ENCODE measurements around the gene OR10G4. TPM values are rescaled to one million over a fixed set of nuclear protein-coding genes. Genes with fewer than 3 reads are reported as not detected.
A peak's percentile ranks its signal among the peaks of the same experiment; 100 is the strongest.

OR10G4 gene, protein sequence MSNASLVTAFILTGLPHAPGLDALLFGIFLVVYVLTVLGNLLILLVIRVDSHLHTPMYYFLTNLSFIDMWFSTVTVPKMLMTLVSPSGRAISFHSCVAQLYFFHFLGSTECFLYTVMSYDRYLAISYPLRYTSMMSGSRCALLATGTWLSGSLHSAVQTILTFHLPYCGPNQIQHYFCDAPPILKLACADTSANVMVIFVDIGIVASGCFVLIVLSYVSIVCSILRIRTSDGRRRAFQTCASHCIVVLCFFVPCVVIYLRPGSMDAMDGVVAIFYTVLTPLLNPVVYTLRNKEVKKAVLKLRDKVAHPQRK
- total RNA-seq (2021; fragmentation: NEBNext Ultra II Directional; extraction: Animal tissue kit (Norgen Biotek cat#: 25700)) (not detected in 2 replicates), polyA plus RNA-seq (2011; rRNA removed) (0.14 TPM in 1 of 2 replicates, not detected in the other), polyA minus RNA-seq (2011; rRNA and poly(A)+ RNA removed) (0.22 and 0.78 TPM in 2 replicates)
- polyA plus RNA-seq (2011; cell fraction: cytosol; rRNA removed): not detected
- 0.46 TPM for polyA plus RNA-seq (2011; cell fraction: nucleus; rRNA removed)
- polyA plus RNA-seq (2012, experiment 1 of 2): not detected in 4 replicates
- polyA plus RNA-seq (2012, experiment 2 of 2): not detected
- polyA plus RNA-seq (2013, experiment 1 of 2): not detected
- 0.04 TPM for polyA plus RNA-seq (2013, experiment 2 of 2)
- not detected for polyA minus RNA-seq (2011; cell fraction: cytosol; rRNA and poly(A)+ RNA removed)
- polyA minus RNA-seq (2011; cell fraction: nucleus; rRNA and poly(A)+ RNA removed): 0.20 TPM
- long read RNA-seq, experiment 1: 0 reads
- long read RNA-seq, experiment 2: 0 reads

- Histone ChIP-seq H3K79me1 (ENCODE audit: low read depth, low read length) (no peaks in the 10 kb centered on the region), H3K27ac (ENCODE audit: low read depth, low read length) (no peak within 1 kb of the TSS), H2BK12ac (ENCODE audit: low read depth, low read length) (no peak within 1 kb of the TSS), H3K4me2 (ENCODE audit: insufficient read depth in 1 of 2, low read depth in 2 of 2, low read length in 2 of 2) (no peak within 1 kb of the TSS), H3K18ac (ENCODE audit: extremely low read depth, low read length) (no peak within 1 kb of the TSS), H2BK15ac (ENCODE audit: low read length) (no peak within 1 kb of the TSS), H3K23ac (ENCODE audit: insufficient read length) (no peak within 1 kb of the TSS), H3K9ac (replicated peaks in 1 of 4; ENCODE audit: extremely low read depth in 1 of 4, low read depth in 3 of 4, low read length in 3 of 4) (no peak within 1 kb of the TSS), H2AFZ (ENCODE audit: low read length) (peak within 1 kb of the TSS; percentile 61; the same call in 1 of the 2 replicates), H3K9me3 (ENCODE audit: insufficient read depth in 2 of 2, low read depth in 1 of 2, low read length in 1 of 2) (no peaks in the 10 kb centered on the region), H4K8ac (ENCODE audit: extremely low read depth, insufficient read depth, low read length) (no peak within 1 kb of the TSS), H3K56ac (replicated peaks; ENCODE audit: insufficient read length, low read depth, low read length) (no peak within 1 kb of the TSS), H3K14ac (ENCODE audit: insufficient read length) (no peak within 1 kb of the TSS), H3K4me1 (replicated peaks in 1 of 4; ENCODE audit: control insufficient read depth in 3 of 4, insufficient read depth in 4 of 4, low read length in 3 of 4) (no peaks in the 10 kb centered on the region), H2BK20ac (ENCODE audit: low read length) (no peak within 1 kb of the TSS), H3K23me2 (ENCODE audit: low read depth, low read length) (no peaks in the 10 kb centered on the region), H4K91ac (replicated peaks; ENCODE audit: insufficient read length, low read length) (no peak within 1 kb of the TSS), H3K4me3 (ENCODE audit: extremely low read depth in 1 of 4, insufficient read depth in 2 of 4, low read depth in 3 of 4, low read length in 4 of 4) (no peak within 1 kb of the TSS), H2BK5ac (ENCODE audit: low read depth, low read length) (no peak within 1 kb of the TSS), H3K27me3 (replicated peaks in 1 of 4; ENCODE audit: control insufficient read depth in 3 of 4, extremely low read depth in 1 of 4, insufficient read depth in 3 of 4, low read length in 3 of 4) (no peaks in the 10 kb centered on the region), H3K79me2 (ENCODE audit: control insufficient read depth in 1 of 2, insufficient read depth in 2 of 2, low read length in 2 of 2) (no peaks in the 10 kb centered on the region), H2AK5ac (ENCODE audit: low read depth, low read length) (no peak within 1 kb of the TSS), H4K20me1 (replicated peaks in 1 of 2; ENCODE audit: control insufficient read depth in 1 of 2, insufficient read depth in 2 of 2, low read length in 2 of 2) (no peaks in the 10 kb centered on the region), H2BK120ac (replicated peaks; ENCODE audit: low read depth, low read length) (no peak within 1 kb of the TSS), H3K36me3 (ENCODE audit: control insufficient read depth in 2 of 4, insufficient read depth in 4 of 4, low read length in 3 of 4) (no peaks in the 10 kb centered on the region), H3K4ac (replicated peaks; ENCODE audit: insufficient read length, low read depth, low read length) (no peak within 1 kb of the TSS), H4K5ac (ENCODE audit: insufficient read length, low read depth, low read length) (no peak within 1 kb of the TSS)
- POLR2A ChIA-PET (ENCODE audit: partially characterized antibody): no interaction called here
- WGBS, 2 experiments (ENCODE audit: extremely low coverage in 1 of 2, insufficient coverage in 1 of 2, insufficient read length in 1 of 2, insufficient replicate concordance in 2 of 2, low coverage in 1 of 2, low lambda C conversion rate in 2 of 2, missing lambda C conversion rate in 1 of 2): 90% methylated on average over 2 of the region's 2 CpGs; no CpG with 5 or more reads in 1 of the 2 experiments
- CTCF ChIA-PET (ENCODE audit: partially characterized antibody): no interaction called here
- FAIRE-seq (no peak), DNase-seq (ENCODE audit: low read depth in 1 of 2, low spot score in 2 of 2) (no peak)
- TF ChIP-seq USF2 (IDR thresholded peaks at IDR 0.05; ENCODE audit: low read length): no peak
- no peak for TF ChIP-seq MAFK (IDR thresholded peaks at IDR 0.05; ENCODE audit: low read depth, low read length)
- TF ChIP-seq BACH1 (IDR thresholded peaks at IDR 0.05; ENCODE audit: low read length): no peak
- TF ChIP-seq YY1 (IDR thresholded peaks at IDR 0.05; ENCODE audit: low read depth, low read length): no peak
- no peak for TF ChIP-seq SP2 (IDR thresholded peaks at IDR 0.05; ENCODE audit: low read length)
- TF ChIP-seq, protein P1, sequence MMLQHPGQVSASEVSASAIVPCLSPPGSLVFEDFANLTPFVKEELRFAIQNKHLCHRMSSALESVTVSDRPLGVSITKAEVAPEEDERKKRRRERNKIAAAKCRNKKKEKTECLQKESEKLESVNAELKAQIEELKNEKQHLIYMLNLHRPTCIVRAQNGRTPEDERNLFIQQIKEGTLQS (IDR thresholded peaks at IDR 0.05; ENCODE audit: insufficient read depth, low read depth, low read length): no peak
- TF ChIP-seq NANOG (IDR thresholded peaks at IDR 0.05; ENCODE audit: insufficient read depth, low read depth, low read length, poor library complexity, severe bottlenecking): no peak
- no peak for TF ChIP-seq CHD1 (IDR thresholded peaks at IDR 0.05; ENCODE audit: low read depth, low read length)
Observed at GRCh38 chr11:124012697-124013096, at the start of gene OR10G4. Gene OR10G4 (plus strand): TSS chr11:124012997. CDS start chr11:124015575, 2,578 bp downstream.

Data from H1 (cell line).